B cell (primary cell): ENCODE data around the gene RNF213. TPM values are rescaled to one million over a fixed set of nuclear protein-coding genes. Genes with fewer than 3 reads are reported as not detected.

ENCODE experiments used
- ATAC-seq: fragments of 200-7000 bp; cut with Tn5 transposase; one replicate; pipeline ENCODE4 v1.10.0; 2021; ENCODE audit warnings: low read depth, mild to moderate bottlenecking, moderate number of reproducible peaks, moderate library complexity
- CTCF ChIA-PET: fragments of 350-600 bp; sonication (Branson Sonifier 250); formaldehyde crosslinking; loops from one replicate; lab custom pipeline; 2021; ENCODE audit warnings: antibody characterized with exemption, inconsistent platforms; lab: Charles Lee
- POLR2A ChIA-PET: fragments of 350-600 bp; sonication (Branson Sonifier 250); formaldehyde crosslinking; loops from one replicate; lab custom pipeline; 2021; ENCODE audit warnings: antibody characterized with exemption; lab: Charles Lee
- DNase-seq: peaks from one replicate; pipeline ENCODE4 v3.0.0; 2013
- H2AFZ ChIP-seq: 2 replicates; pipeline ENCODE4 v1.6.1; 2012; ENCODE audit warnings: mild to moderate bottlenecking, low read depth, low read length; ENCODE audit not compliant: insufficient read depth, poor library complexity, severe bottlenecking
- H3K27ac ChIP-seq, 2 donors: 1 replicate in 1 of 2; 2 replicates in 1 of 2; pipeline ENCODE4 v1.5.1; 2012 to 2013; ENCODE audit warnings: low read length in 2 of 2, mild to moderate bottlenecking in 2 of 2, moderate library complexity in 1 of 2
- H3K27me3 ChIP-seq, 4 experiments: fragments of 200-600 bp in 1 of 4; sonication (generic) in 1 of 4; replicated peaks in 1 of 4; 1 replicate in 2 of 4; 2 replicates in 2 of 4; pipeline versions ENCODE4 v1.6.1 to v1.7.0; 2013 to 2016; ENCODE audit warnings: low read length in 3 of 4, mild to moderate bottlenecking in 2 of 4, mixed read lengths in 1 of 4, moderate library complexity in 1 of 4; ENCODE audit not compliant: insufficient read depth in 4 of 4, control insufficient read depth in 3 of 4; ENCODE audit errors: control extremely low read depth in 1 of 4
- H3K36me3 ChIP-seq, 2 experiments: replicated peaks in 1 of 2; 1 replicate in 1 of 2; 2 replicates in 1 of 2; pipeline versions ENCODE4 v1.6.1 to v1.7.1; 2013; ENCODE audit warnings: low read length in 1 of 2; ENCODE audit not compliant: insufficient read depth in 2 of 2, control insufficient read depth in 1 of 2; ENCODE audit errors: control extremely low read depth in 1 of 2, extremely low read depth in 1 of 2
- H3K4me1 ChIP-seq, 2 donors: fragments of 200-600 bp in 1 of 2; sonication (generic) in 1 of 2; 1 replicate in 1 of 2; 2 replicates in 1 of 2; pipeline versions ENCODE4 v1.5.1 to v1.6.1; 2013 to 2017; ENCODE audit warnings: low read length in 2 of 2; ENCODE audit not compliant: control insufficient read depth in 2 of 2, insufficient read depth in 2 of 2
- H3K4me2 ChIP-seq: replicated peaks from 2 replicates; pipeline ENCODE3; 2012; ENCODE audit warnings: mild to moderate bottlenecking, low read depth, low read length; ENCODE audit not compliant: poor library complexity, severe bottlenecking
- H3K4me3 ChIP-seq, 5 experiments: fragments of 200-600 bp in 1 of 5; sonication (generic) in 1 of 5; 1 replicate in 3 of 5; 2 replicates in 2 of 5; pipeline versions ENCODE4 v1.5.1 to v1.7.0; 2011 to 2016; ENCODE audit warnings: low read length in 4 of 5, mild to moderate bottlenecking in 4 of 5, low read depth in 2 of 5, control low read depth in 1 of 5, moderate library complexity in 1 of 5; ENCODE audit not compliant: insufficient read depth in 1 of 5; ENCODE audit errors: control extremely low read depth in 1 of 5, extremely low read depth in 1 of 5
- H3K79me2 ChIP-seq: fragments of 200-600 bp; sonication (generic); one replicate; pipeline ENCODE4 v1.6.0; 2016; ENCODE audit warnings: low read length; ENCODE audit not compliant: control insufficient read depth, insufficient read depth
- H3K9ac ChIP-seq: fragments of 200-600 bp; sonication (generic); 2 replicates; pipeline ENCODE4 v1.6.1; 2017; ENCODE audit warnings: mild to moderate bottlenecking, low read length, moderate library complexity
- H3K9me3 ChIP-seq, 3 donors: one replicate each; pipeline versions ENCODE4 v1.6.1 to v1.7.1; 2013; ENCODE audit warnings: low read length in 2 of 3; ENCODE audit not compliant: control insufficient read depth in 2 of 3, insufficient read depth in 1 of 3; ENCODE audit errors: control extremely low read depth in 1 of 3
- H4K20me1 ChIP-seq: 2 replicates; pipeline ENCODE4 v1.6.0; 2012; ENCODE audit warnings: mild to moderate bottlenecking, low read length; ENCODE audit not compliant: insufficient read depth, control insufficient read depth, poor library complexity, severe bottlenecking
- H3K27ac Mint-ChIP-seq: one replicate; pipeline ENCODE4 v1.8.0; 2021; ENCODE audit warnings: mixed read lengths
- H3K27me3 Mint-ChIP-seq: one replicate; pipeline ENCODE4 v1.8.0; 2021; ENCODE audit warnings: mixed read lengths
- H3K4me1 Mint-ChIP-seq: one replicate; pipeline ENCODE4 v1.8.0; 2021; ENCODE audit warnings: mixed read lengths
- H3K4me3 Mint-ChIP-seq: one replicate; pipeline ENCODE4 v1.8.0; 2021; ENCODE audit warnings: mixed read lengths
- H3K9me3 Mint-ChIP-seq: one replicate; pipeline ENCODE4 v1.8.0; 2022; ENCODE audit warnings: mixed read lengths; ENCODE audit not compliant: insufficient read depth
- CTCF ChIP-seq: fragments of 200-600 bp; IDR thresholded peaks from one replicate; pipeline ENCODE4 v1.8.0; 2022; ENCODE audit warnings: antibody characterized with exemption, mild to moderate bottlenecking
- EZH2 ChIP-seq: IDR thresholded peaks from 2 replicates; pipeline ENCODE4 v1.6.1; 2012; ENCODE audit warnings: borderline replicate concordance, low read depth, mild to moderate bottlenecking, moderate library complexity, low read length; ENCODE audit not compliant: insufficient read depth, poor library complexity, severe bottlenecking
- WGBS: methylation state at CpG from one replicate; pipeline ENCODE4 v1.1.5; 2013; ENCODE audit warnings: missing lambda C conversion rate; ENCODE audit not compliant: insufficient coverage; 5-methylcytosine and 5-hydroxymethylcytosine counted together
- intact Hi-C: fragments of 100-400 bp; cut with micrococcal nuclease; formaldehyde crosslinking; loops from one replicate; pipeline ENCODE4 v1.10.0; 2022
- polyA plus RNA-seq: library from polyadenylated mRNA; depleted of rRNA; stranded (reverse); fragments of >200 nt; gene quantifications from 2 replicates; pipeline ENCODE4 v1.2.3, GENCODE V29; 2012
- total RNA-seq, 2 donors: library from RNA; stranded (reverse); fragments of 120-200 nt in 1 of 2; gene quantifications; 1 replicate in 1 of 2; 2 replicates in 1 of 2; pipeline versions ENCODE4 v1.2.3 to v1.2.4, GENCODE V29; 2013 to 2022

RNF213 gene
- total and polyA plus RNA-seq, 2 donors (not counting 1 experiment from before 2014, with no cell fraction given), result 121 to 287 TPM

GRCh38 chr17:80444644-80444979, 184.0 kb downstream of the RNF213 start:
- Histone ChIP-seq H3K4me3 (no peak overlapping the region), H3K4me2 (no peak overlapping the region), H4K20me1 (no peaks in the 10 kb centered on the region), H3K27ac (no peak overlapping the region), H2AFZ (no peak overlapping the region), H3K27me3 (peaks cover 0 to 2% (median 0%) of the 10 kb centered on the region in 4 experiments), H3K79me2 (no peaks in the 10 kb centered on the region), H3K9me3 (peaks cover 0 to 13% (median 0%) of the 10 kb centered on the region in 3 donors), H3K9ac (no peak overlapping the region), H3K4me1 (no peaks in the 10 kb centered on the region), H3K36me3 (no peaks in the 10 kb centered on the region)
- ATAC-seq (no peak), DNase-seq (no peak)
- POLR2A ChIA-PET, result no interaction called here
- no peak overlapping the region for H3K27ac Mint-ChIP-seq
- H3K4me3 Mint-ChIP-seq, result no peak overlapping the region
- CTCF ChIA-PET, result no interaction called here
- intact Hi-C loops, result no loop called here
- H3K27me3 Mint-ChIP-seq, result peaks cover 16% of the 10 kb centered on the region
- 94% methylated on average over 3 of the region's 6 CpGs for WGBS
- TF ChIP-seq EZH2 (no peak), CTCF (no peak)
- H3K9me3 Mint-ChIP-seq, result no peaks in the 10 kb centered on the region
- no peaks in the 10 kb centered on the region for H3K4me1 Mint-ChIP-seq

- no peak overlapping the region for H3K27ac Mint-ChIP-seq
- Histone ChIP-seq H4K20me1 (no peaks in the 10 kb centered on the region), H3K9me3 (peaks cover 0 to 10% (median 0%) of the 10 kb centered on the region in 3 donors), H3K4me1 (no peaks in the 10 kb centered on the region), H3K79me2 (no peaks in the 10 kb centered on the region), H3K27me3 (peaks cover 0 to 2% (median 0%) of the 10 kb centered on the region in 4 experiments), H3K27ac (no peak overlapping the region), H3K4me2 (no peak overlapping the region), H2AFZ (no peak overlapping the region), H3K4me3 (no peak overlapping the region), H3K36me3 (no peaks in the 10 kb centered on the region), H3K9ac (no peak overlapping the region)
- peaks cover 16% of the 10 kb centered on the region for H3K27me3 Mint-ChIP-seq
- DNase-seq (no peak), ATAC-seq (no peak)
- TF ChIP-seq CTCF (no peak), EZH2 (no peak)
- 81% methylated on average over 26 of the region's 26 CpGs for WGBS
- H3K9me3 Mint-ChIP-seq, result no peaks in the 10 kb centered on the region
- intact Hi-C loops, result no loop called here
- POLR2A ChIA-PET, result no interaction called here
- H3K4me1 Mint-ChIP-seq, result no peaks in the 10 kb centered on the region
- CTCF ChIA-PET, result no interaction called here
- no peak overlapping the region for H3K4me3 Mint-ChIP-seq
Measured at GRCh38 chr17:80445007-80445725, 184.5 kb downstream of the RNF213 start.
